Ovary (tissue), 9 donors: ENCODE measurements around the gene TPRG1. TPM values are rescaled to one million over a fixed set of nuclear protein-coding genes. Genes with fewer than 3 reads are reported as not detected.
A peak's percentile ranks its signal among the peaks of the same experiment; 100 is the strongest.

ENCODE experiments used
- DNase-seq, 5 donors: peaks; one replicate each; pipeline ENCODE4 v3.0.0-alpha.2; 2019 to 2020
- H3K27ac ChIP-seq, 2 donors: fragments of 200-600 bp; one replicate each; pipeline versions ENCODE4 v1.5.1 to v1.8.0; 2019 to 2022
- H3K27me3 ChIP-seq: fragments of 200-600 bp; one replicate; pipeline ENCODE4 v1.8.0; 2022
- H3K36me3 ChIP-seq: fragments of 200-600 bp; sonication (generic); one replicate; pipeline ENCODE4 v1.5.1; 2019
- H3K4me1 ChIP-seq: one replicate; pipeline ENCODE4 v1.8.1; 2013; ENCODE audit warnings: mild to moderate bottlenecking, moderate library complexity; ENCODE audit not compliant: insufficient read depth
- H3K4me3 ChIP-seq: fragments of 200-600 bp; sonication (generic); one replicate; pipeline ENCODE4 v1.5.1; 2017
- H3K9me3 ChIP-seq, 2 donors: fragments of 200-600 bp in 1 of 2; sonication (generic) in 1 of 2; one replicate each; pipeline versions ENCODE4 v1.5.1 to v1.8.1; 2013 to 2019; ENCODE audit warnings: mild to moderate bottlenecking in 1 of 2, moderate library complexity in 1 of 2
- EP300 ChIP-seq: sonication (generic); formaldehyde crosslinking; IDR thresholded peaks from one replicate; pipeline ENCODE4 v1.6.1; 2017; ENCODE audit warnings: antibody characterized with exemption
- POLR2A ChIP-seq: fragments of 450-650 bp; IDR thresholded peaks from one replicate; pipeline ENCODE4 v1.6.1; 2017; ENCODE audit warnings: antibody characterized with exemption, mild to moderate bottlenecking, moderate library complexity
- WGBS, 3 donors: extraction: QIAGEN DNeasy Blood & Tissue Kit in 1 of 3; methylation state at CpG; one replicate each; pipeline versions ENCODE4 v1.1.5 to v1.1.7; 2013 to 2017; 5-methylcytosine and 5-hydroxymethylcytosine counted together
- intact Hi-C, 4 donors: fragments of 100-400 bp; cut with DNase I; formaldehyde crosslinking; loops; one replicate each; pipeline versions ENCODE4 v1.11.0 to v1.15.1; 2022 to 2023
- polyA plus RNA-seq, 2 donors: library from polyadenylated mRNA; stranded (reverse); fragments of 200-250 nt in 1 of 2; fragments of 350-450 nt in 1 of 2; fragmentation: Illumina TruSeq in 1 of 2; extraction: RNeasy Lipid Tissue Mini Kit (QIAGEN cat#74804) in 1 of 2; gene quantifications; one replicate each; pipeline ENCODE4 v1.2.3, GENCODE V29; 2013 to 2014
- total RNA-seq, 7 donors: library from RNA; depleted of rRNA in 2 of 7; stranded (reverse); fragments of >200 nt in 2 of 7; fragmentation: NEBNext Ultra II Directional in 3 of 7; extraction: Animal tissue kit (Norgen Biotek cat#: 25700) in 3 of 7; gene quantifications; one replicate each; pipeline versions ENCODE4 v1.1.0 to v1.2.4, GENCODE V29; 2016 to 2023
- TF ChIP-seq, protein P1 (sequence below), 3 donors: fragments of 450-650 bp in 2 of 3; fragments of 200-600 bp in 1 of 3; IDR thresholded peaks; one replicate each; pipeline versions ENCODE4 v1.5.1 to v1.8.0; 2016 to 2022; ENCODE audit warnings: antibody characterized with exemption in 3 of 3, mild to moderate bottlenecking in 1 of 3
- donor health status: DM: no; HTN: no; CAD: no; lungs with moderate emphysema.
- donor health status: DM: no; HTN: no; CAD: no.
- donor health status: Bipolar disorder and iron deficiency.
- donor health status: DM: yes; HTN: yes; CAD: no.
- donor health status: DM: no; HTN: no; CAD: no.
- donor health status: DM: yes; HTN: yes; CAD: no.

Gene TPRG1
- total and polyA plus RNA-seq, 9 donors: 1.9 to 20.2 (median 7.5) TPM

DNA sequence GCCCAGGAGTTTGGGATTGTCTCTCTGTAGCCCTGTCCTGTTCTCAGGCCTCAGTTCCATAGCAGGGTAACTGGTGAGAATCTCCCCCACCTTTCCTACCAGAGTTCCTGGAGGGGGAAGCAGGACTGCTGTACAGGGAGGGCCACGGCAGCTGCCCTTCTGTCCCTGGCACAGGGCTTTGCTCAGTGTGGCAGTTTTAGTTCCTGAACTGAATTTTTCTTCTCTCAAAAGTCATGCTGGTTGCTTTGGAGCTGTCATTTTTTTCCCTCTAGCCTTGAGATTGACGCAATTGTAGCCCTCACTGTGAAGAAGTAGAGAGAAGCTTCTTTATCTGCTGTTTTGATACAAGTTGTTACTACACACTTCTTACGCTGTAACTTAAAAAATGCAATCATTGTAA is 55.5 kb downstream of the TPRG1 start:
- Histone ChIP-seq H3K4me1 (no peaks in the 10 kb centered on the region), H3K36me3 (no peaks in the 10 kb centered on the region), H3K27me3 (no peaks in the 10 kb centered on the region), H3K4me3 (no peak overlapping the region), H3K27ac (no peak overlapping the region), H3K9me3 (no peaks in the 10 kb centered on the region)
- intact Hi-C loops: no loop called here
- 71 to 84% (median 76%) methylated on average over 3 of the region's 3 CpGs for WGBS, 3 donors
- no peak for DNase-seq
- TF ChIP-seq EP300: no peak
- TF ChIP-seq, protein P1, sequence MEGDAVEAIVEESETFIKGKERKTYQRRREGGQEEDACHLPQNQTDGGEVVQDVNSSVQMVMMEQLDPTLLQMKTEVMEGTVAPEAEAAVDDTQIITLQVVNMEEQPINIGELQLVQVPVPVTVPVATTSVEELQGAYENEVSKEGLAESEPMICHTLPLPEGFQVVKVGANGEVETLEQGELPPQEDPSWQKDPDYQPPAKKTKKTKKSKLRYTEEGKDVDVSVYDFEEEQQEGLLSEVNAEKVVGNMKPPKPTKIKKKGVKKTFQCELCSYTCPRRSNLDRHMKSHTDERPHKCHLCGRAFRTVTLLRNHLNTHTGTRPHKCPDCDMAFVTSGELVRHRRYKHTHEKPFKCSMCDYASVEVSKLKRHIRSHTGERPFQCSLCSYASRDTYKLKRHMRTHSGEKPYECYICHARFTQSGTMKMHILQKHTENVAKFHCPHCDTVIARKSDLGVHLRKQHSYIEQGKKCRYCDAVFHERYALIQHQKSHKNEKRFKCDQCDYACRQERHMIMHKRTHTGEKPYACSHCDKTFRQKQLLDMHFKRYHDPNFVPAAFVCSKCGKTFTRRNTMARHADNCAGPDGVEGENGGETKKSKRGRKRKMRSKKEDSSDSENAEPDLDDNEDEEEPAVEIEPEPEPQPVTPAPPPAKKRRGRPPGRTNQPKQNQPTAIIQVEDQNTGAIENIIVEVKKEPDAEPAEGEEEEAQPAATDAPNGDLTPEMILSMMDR (IDR thresholded peaks at IDR 0.05): no peak
- no peak for TF ChIP-seq POLR2A

- TF ChIP-seq, protein P1 (IDR thresholded peaks at IDR 0.05): no peak
- TF ChIP-seq POLR2A (no peak), EP300 (no peak)
- H3K27ac ChIP-seq: no peak overlapping the region
- no peak for DNase-seq
- H3K27me3 ChIP-seq: no peaks in the 10 kb centered on the region
- WGBS, 3 donors: 78 to 88% (median 81%) methylated on average over 5 of the region's 5 CpGs
- H3K4me3 ChIP-seq: no peak overlapping the region
- H3K36me3 ChIP-seq: no peaks in the 10 kb centered on the region
- intact Hi-C loops: no loop called here
- no peaks in the 10 kb centered on the region for H3K9me3 ChIP-seq
- no peaks in the 10 kb centered on the region for H3K4me1 ChIP-seq
Measured at GRCh38 chr3:189229196-189229828, 57.5 kb downstream of the TPRG1 start.

- no peak overlapping the region for H3K4me3 ChIP-seq
- H3K27ac ChIP-seq: no peak overlapping the region
- no peaks in the 10 kb centered on the region for H3K27me3 ChIP-seq
- DNase-seq: no peak
- intact Hi-C loops: no loop called here
- H3K9me3 ChIP-seq: no peaks in the 10 kb centered on the region
- TF ChIP-seq EP300: no peak
- TF ChIP-seq POLR2A: no peak
- TF ChIP-seq, protein P1 (IDR thresholded peaks at IDR 0.05): no peak
- H3K36me3 ChIP-seq: no peaks in the 10 kb centered on the region
- WGBS, 3 donors: 47 to 67% (median 63%) methylated on average over 3 of the region's 3 CpGs
- H3K4me1 ChIP-seq: no peaks in the 10 kb centered on the region
Measured at GRCh38 chr3:189232790-189233189, 61.0 kb downstream of the TPRG1 start.

- peak; percentile 27 to 47 (median 45) for DNase-seq
- no peaks in the 10 kb centered on the region for H3K27me3 ChIP-seq
- intact Hi-C loops: no loop called here
- H3K27ac ChIP-seq: no peak overlapping the region
- H3K36me3 ChIP-seq: no peaks in the 10 kb centered on the region
- no peaks in the 10 kb centered on the region for H3K4me1 ChIP-seq
- H3K4me3 ChIP-seq: no peak overlapping the region
- 35 to 43% (median 36%) methylated on average over 5 of the region's 5 CpGs for WGBS, 3 donors
- no peaks in the 10 kb centered on the region for H3K9me3 ChIP-seq
- TF ChIP-seq, protein P1 (IDR thresholded peaks at IDR 0.05): peak in 1 of 3 donors; percentile 31
- no peak for TF ChIP-seq EP300
Measured at GRCh38 chr3:189233225-189233858, 61.6 kb downstream of the TPRG1 start.
